ENCODE measurements around the gene NUP205. TPM values are rescaled to one million over a fixed set of nuclear protein-coding genes. Genes with fewer than 3 reads are reported as not detected.
"Not testable (repeated sequence)": the region's sequence is repeated elsewhere in the genome, so short reads cannot be mapped to it uniquely, and the experiment has no call there.

NUP205 gene
- total and polyA plus RNA-seq, 8 donors: 11.9 to 63.4 (median 24.4) TPM

GRCh38 chr7:135618510-135618909 is 60.8 kb downstream of the NUP205 start:
- WGBS, 5 donors: 81 to 87% (median 85%) methylated on average over 7 of the region's 7 CpGs

GRCh38 chr7:135620447-135620846 is 62.7 kb downstream of the NUP205 start:
- Histone ChIP-seq H3K36me3 (peaks cover 24 to 93% (median 91%) of the 10 kb centered on the region in 4 donors), H3K4me3 (no peak overlapping the region)
- intact Hi-C loops (cut with DNase I; ENCODE audit: low total_unique reads): no loop called here

More at GRCh38 chr7:135618510-135618909, 60.8 kb downstream of the NUP205 start:
- peaks cover 0 to 5% (median 0%) of the 10 kb centered on the region in 4 donors for H3K4me1 ChIP-seq
- H3K27ac ChIP-seq: no peak overlapping the region
- H3K36me3 ChIP-seq: peaks cover 24 to 89% (median 75%) of the 10 kb centered on the region in 4 donors
- no peak for DNase-seq
- no peaks in the 10 kb centered on the region for H3K27me3 ChIP-seq
- no peaks in the 10 kb centered on the region for H3K9me3 ChIP-seq
- TF ChIP-seq EP300 (IDR thresholded peaks at IDR 0.05): no peak
- no peak for TF ChIP-seq POLR2A (IDR thresholded peaks at IDR 0.05)
- no peak for TF ChIP-seq POLR2AphosphoS5 (IDR thresholded peaks at IDR 0.05)
- no peak for TF ChIP-seq CTCF (IDR thresholded peaks at IDR 0.05)
- no peak overlapping the region for H3K4me3 ChIP-seq
- intact Hi-C loops (cut with DNase I; ENCODE audit: low total_unique reads): no loop called here

GRCh38 chr7:135620980-135621850 is 63.5 kb downstream of the NUP205 start:
- peak in 1 of 2 donors; percentile 86 for DNase-seq
- WGBS, 5 donors: 49 to 62% (median 56%) methylated on average over 1 of the region's 1 CpG
- Histone ChIP-seq H3K4me3 (no peak overlapping the region), H3K4me1 (peaks cover 0 to 5% (median 0%) of the 10 kb centered on the region in 4 donors), H3K36me3 (peaks cover 27 to 94% (median 92%) of the 10 kb centered on the region in 4 donors), H3K9me3 (no peaks in the 10 kb centered on the region), H3K27ac (no peak overlapping the region), H3K27me3 (no peaks in the 10 kb centered on the region)
- intact Hi-C loops (cut with DNase I; ENCODE audit: low total_unique reads): no loop called here
- TF ChIP-seq POLR2A (IDR thresholded peaks at IDR 0.05) (no peak), POLR2AphosphoS5 (IDR thresholded peaks at IDR 0.05) (no peak), EP300 (IDR thresholded peaks at IDR 0.05) (no peak), CTCF (IDR thresholded peaks at IDR 0.05) (peak in 5 of 7 experiments; percentile 12 to 79 (median 67))

More at GRCh38 chr7:135620447-135620846, 62.7 kb downstream of the NUP205 start:
- TF ChIP-seq POLR2AphosphoS5 (IDR thresholded peaks at IDR 0.05) (no peak), POLR2A (IDR thresholded peaks at IDR 0.05) (no peak), CTCF (IDR thresholded peaks at IDR 0.05) (no peak), EP300 (IDR thresholded peaks at IDR 0.05) (no peak)
- 90 to 97% (median 95%) methylated on average over 2 of the region's 2 CpGs for WGBS, 5 donors
- Histone ChIP-seq H3K9me3 (no peaks in the 10 kb centered on the region), H3K27ac (peak overlapping the region in 1 of 5 donors; percentile 12), H3K4me1 (peaks cover 0 to 5% (median 0%) of the 10 kb centered on the region in 4 donors), H3K27me3 (no peaks in the 10 kb centered on the region)
- no peak for DNase-seq

- TF ChIP-seq CTCF (IDR thresholded peaks at IDR 0.05) (no peak), EP300 (IDR thresholded peaks at IDR 0.05) (no peak), POLR2AphosphoS5 (IDR thresholded peaks at IDR 0.05) (no peak), POLR2A (IDR thresholded peaks at IDR 0.05) (no peak)
- H3K27me3 ChIP-seq: no peaks in the 10 kb centered on the region
- H3K36me3 ChIP-seq: peaks cover 26 to 94% (median 91%) of the 10 kb centered on the region in 4 donors
- WGBS, 5 donors: 95 to 97% (median 96%) methylated on average over 7 of the region's 7 CpGs
- H3K27ac ChIP-seq: no peak overlapping the region
- H3K4me1 ChIP-seq: no peaks in the 10 kb centered on the region
- DNase-seq: no peak
- intact Hi-C loops (cut with DNase I; ENCODE audit: low total_unique reads): no loop called here
- H3K4me3 ChIP-seq: no peak overlapping the region
- no peaks in the 10 kb centered on the region for H3K9me3 ChIP-seq
These were observed 76.6 kb downstream of the NUP205 start for GRCh38 chr7:135634191-135634878.

GRCh38 chr7:135639690-135640089 is 82.0 kb downstream of the NUP205 start:
- intact Hi-C loops (cut with DNase I; ENCODE audit: low total_unique reads): loop anchor here (10.0 kb wide), 1 partner anchor 365 kb away; no protein-coding TSS in a partner anchor
- not testable (repeated sequence) for DNase-seq, H3K27ac ChIP-seq, H3K4me1 ChIP-seq, H3K4me3 ChIP-seq, H3K9me3 ChIP-seq, H3K27me3 ChIP-seq
- H3K36me3 ChIP-seq: peaks cover 22 to 95% (median 93%) of the 10 kb centered on the region in 4 donors
